GM12873 (cell line): ENCODE measurements around the gene PTPN14.

Experiments used
- CTCF ChIP-seq: IDR thresholded peaks from 2 replicates; pipeline ENCODE4 v1.5.1; 2012; ENCODE audit warnings: low read depth, mild to moderate bottlenecking, moderate library complexity, low read length, control low read depth; ENCODE audit not compliant: insufficient read depth; ENCODE audit errors: missing control alignments

The PTPN14 gene

DNA sequence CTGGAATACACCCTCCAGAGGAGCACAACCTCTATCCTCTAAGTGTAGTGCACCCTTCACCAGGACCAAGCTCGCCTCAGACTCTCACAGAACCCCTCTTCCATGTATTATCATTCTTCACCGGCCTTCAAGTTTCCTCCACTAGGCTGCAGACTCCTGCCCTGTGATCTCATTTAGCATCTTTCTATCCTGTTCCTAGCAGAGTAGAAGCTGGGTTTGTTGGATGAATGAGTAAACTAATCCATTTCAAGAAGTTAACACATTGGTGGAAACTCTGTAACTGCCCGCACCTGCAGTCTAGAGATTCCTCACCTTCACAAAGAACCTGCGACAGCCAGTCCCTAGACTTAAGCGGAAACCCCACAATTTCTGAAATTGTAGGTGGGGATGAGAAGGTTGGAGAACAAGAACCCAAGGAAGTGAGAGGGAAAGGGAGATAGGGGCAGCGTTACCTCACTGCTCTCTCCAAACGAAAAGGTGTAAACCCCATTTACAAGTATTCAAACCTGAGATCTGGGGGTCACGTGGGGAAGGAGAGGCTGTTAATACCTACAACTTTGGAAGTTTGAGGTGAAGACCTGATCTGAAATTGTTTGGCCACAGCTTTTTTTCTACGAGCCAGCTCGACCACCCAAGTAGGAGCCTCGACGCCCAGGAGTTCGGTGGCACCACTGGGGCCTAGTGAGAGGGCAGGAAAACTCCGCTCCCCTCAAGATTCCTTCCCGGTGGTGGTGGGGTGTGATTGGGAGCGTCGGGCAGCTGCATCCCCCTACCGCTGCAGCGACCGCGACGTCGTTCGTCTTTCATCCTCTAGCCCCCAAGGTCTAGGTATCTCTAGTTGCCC lies 1.2 kb downstream of the PTPN14 start:
- TF ChIP-seq CTCF: no peak

GRCh38 chr1:214549604-214550003 lies 1.8 kb downstream of the PTPN14 start:
- TF ChIP-seq CTCF: no peak

GRCh38 chr1:214548988-214549387 lies 2.4 kb downstream of the PTPN14 start:
- no peak for TF ChIP-seq CTCF

DNA sequence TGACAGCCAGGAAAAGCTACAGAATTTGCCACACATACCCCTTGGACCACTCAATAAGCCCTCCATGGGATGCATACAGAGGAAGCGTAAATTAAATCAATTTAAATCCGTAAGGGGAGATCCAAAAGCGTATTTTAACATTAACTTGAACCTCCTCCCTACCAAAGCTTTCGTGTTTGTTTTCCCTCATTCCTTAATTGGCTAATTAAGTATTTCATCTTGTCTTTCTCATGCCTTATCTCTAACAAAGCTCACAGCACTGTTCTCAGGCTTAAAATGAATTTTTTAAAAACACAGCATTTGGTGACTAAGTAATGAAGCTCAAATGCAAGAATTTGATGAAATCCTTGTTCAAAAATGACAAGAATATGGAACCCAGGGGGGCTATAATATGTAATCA lies 3.1 kb downstream of the PTPN14 start:
- TF ChIP-seq CTCF: no peak

GRCh38 chr1:214547747-214548146 lies 3.7 kb downstream of the PTPN14 start:
- TF ChIP-seq CTCF: no peak

DNA sequence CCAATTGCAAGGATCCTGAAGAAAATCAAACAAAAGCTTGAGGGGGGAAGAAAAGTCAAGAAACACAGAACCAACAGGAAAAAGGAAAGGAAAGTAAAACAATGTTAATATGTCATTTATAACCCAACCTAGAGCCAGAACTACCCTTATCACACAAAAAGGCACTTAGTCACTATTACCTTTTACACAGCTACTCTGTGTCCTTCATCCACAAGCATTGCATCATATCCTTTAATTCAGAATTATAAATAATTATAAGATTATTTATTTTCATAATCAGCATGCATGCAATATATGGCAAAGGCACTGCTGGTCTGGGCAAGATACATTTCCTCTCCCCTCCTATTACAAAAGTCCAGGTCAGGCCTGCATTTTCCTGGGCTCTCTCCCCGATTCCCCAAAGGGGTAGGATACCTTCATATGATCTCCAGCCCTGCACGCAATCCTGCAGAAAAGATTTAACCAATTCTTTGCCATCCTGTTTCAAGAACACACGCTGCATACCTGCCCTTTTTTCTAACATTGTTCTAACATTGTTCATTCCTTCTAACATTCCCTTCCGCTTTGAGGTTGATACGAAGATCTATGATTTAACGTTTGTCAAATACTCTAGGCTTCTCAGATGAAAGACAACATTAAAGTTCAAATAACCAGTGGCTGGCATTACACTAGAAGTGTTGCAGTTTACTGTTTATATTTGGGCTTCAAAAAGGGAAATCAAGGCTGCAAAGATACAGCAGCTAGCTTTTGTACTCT lies 4.3 kb downstream of the PTPN14 start:
- no peak for TF ChIP-seq CTCF

- TF ChIP-seq CTCF: no peak
Measured at GRCh38 chr1:214546084-214546483, 5.3 kb downstream of the PTPN14 start.
